ENCODE data around the gene TXNDC15.
"Not testable (repeated sequence)": the region's sequence is repeated elsewhere in the genome, so short reads cannot be mapped to it uniquely, and the experiment has no call there.

GRCh38 chr5:134880937-134881336, 6.8 kb downstream of the TXNDC15 start:
- TF ChIP-seq CTCF (IDR thresholded peaks at IDR 0.05; ENCODE audit: insufficient read depth, low read length, poor library complexity, severe bottlenecking); EZH2phosphoT487 (conservative IDR thresholded peaks at IDR 0.05; ENCODE audit: low read length): not testable (repeated sequence)

Data from SU-DHL-6 (cell line).